Spleen (tissue), 11 donors: ENCODE results near the gene WDR20. TPM values are rescaled to one million over a fixed set of nuclear protein-coding genes. Genes with fewer than 3 reads are reported as not detected.

Experiments used
- DNase-seq: peaks from one replicate; pipeline ENCODE4 v3.0.0-alpha.2; 2020
- H3K27ac ChIP-seq, 8 donors: fragments of 200-600 bp; sonication (generic) in 7 of 8; 1 replicate in 4 of 8; 2 replicates in 4 of 8; pipeline versions ENCODE4 v1.5.0 to v1.8.0; 2016 to 2021; ENCODE audit warnings: inconsistent platforms in 4 of 8, mild to moderate bottlenecking in 4 of 8, moderate library complexity in 1 of 8
- H3K27me3 ChIP-seq, 7 donors: fragments of 200-600 bp; sonication (generic) in 6 of 7; replicated peaks in 1 of 7; 1 replicate in 4 of 7; 2 replicates in 3 of 7; pipeline versions ENCODE4 v1.5.0 to v1.8.0; 2016 to 2021; ENCODE audit warnings: inconsistent platforms in 3 of 7, mild to moderate bottlenecking in 1 of 7
- H3K36me3 ChIP-seq, 6 donors: fragments of 200-600 bp; sonication (generic) in 5 of 6; 1 replicate in 4 of 6; 2 replicates in 2 of 6; pipeline versions ENCODE4 v1.5.0 to v1.8.0; 2016 to 2021; ENCODE audit warnings: inconsistent platforms in 2 of 6
- H3K4me1 ChIP-seq, 6 donors: fragments of 200-600 bp; sonication (generic) in 5 of 6; 1 replicate in 3 of 6; 2 replicates in 3 of 6; pipeline versions ENCODE4 v1.5.0 to v1.8.0; 2016 to 2021; ENCODE audit warnings: inconsistent platforms in 3 of 6
- H3K4me3 ChIP-seq, 8 donors: fragments of 200-600 bp; sonication (generic) in 7 of 8; 1 replicate in 4 of 8; 2 replicates in 4 of 8; pipeline versions ENCODE4 v1.5.0 to v1.8.0; 2016 to 2021; ENCODE audit warnings: inconsistent platforms in 4 of 8, mild to moderate bottlenecking in 4 of 8, moderate library complexity in 2 of 8
- H3K9me3 ChIP-seq, 8 donors: fragments of 200-600 bp; sonication (generic) in 7 of 8; 1 replicate in 4 of 8; 2 replicates in 4 of 8; pipeline versions ENCODE4 v1.5.0 to v1.8.0; 2016 to 2021; ENCODE audit warnings: inconsistent platforms in 4 of 8
- POLR2A ChIP-seq, 3 donors: fragments of 450-650 bp; IDR thresholded peaks; one replicate each; pipeline ENCODE4 v1.5.1; 2017; ENCODE audit warnings: antibody characterized with exemption in 3 of 3, mild to moderate bottlenecking in 1 of 3
- POLR2AphosphoS5 ChIP-seq, 3 donors: sonication (generic); formaldehyde crosslinking; IDR thresholded peaks; one replicate each; pipeline ENCODE4 v1.5.1; 2017; ENCODE audit warnings: antibody characterized with exemption in 3 of 3
- WGBS, 5 donors: extraction: QIAGEN DNeasy Blood & Tissue Kit in 3 of 5; methylation state at CpG; one replicate each; pipeline versions ENCODE4 v1.1.5 to v1.1.7; 2013 to 2018; 5-methylcytosine and 5-hydroxymethylcytosine counted together
- intact Hi-C: fragments of 100-400 bp; cut with DNase I; formaldehyde crosslinking; loops from one replicate; pipeline ENCODE4 v1.15.0; 2023; ENCODE audit warnings: low total_unique reads
- polyA plus RNA-seq, 3 donors: library from polyadenylated mRNA; stranded (reverse); fragments of 200-250 nt; gene quantifications; one replicate each; pipeline ENCODE4 v1.2.1, GENCODE V29; 2013
- total RNA-seq, 7 donors: library from RNA; depleted of rRNA in 3 of 7; stranded (reverse); fragments of >200 nt in 3 of 7; fragmentation: NEBNext Ultra II Directional in 4 of 7; extraction: Animal tissue kit (Norgen Biotek cat#: 25700) in 4 of 7; gene quantifications; one replicate each; pipeline versions ENCODE4 v1.1.0 to v1.2.1, GENCODE V29; 2016 to 2021
- TF ChIP-seq, protein P1 (sequence below), 11 experiments: fragments of 200-600 bp in 7 of 11; fragments of 450-650 bp in 4 of 11; sonication (generic) in 4 of 11; IDR thresholded peaks in 8 of 11; conservative IDR thresholded peaks in 3 of 11; 1 replicate in 7 of 11; 2 replicates in 4 of 11; pipeline versions ENCODE4 v1.4.0 to v1.8.0; 2016 to 2021; ENCODE audit warnings: antibody characterized with exemption in 11 of 11, inconsistent platforms in 4 of 11, mild to moderate bottlenecking in 1 of 11
- donor health status: healthy with polysubstance abuse.
- donor health status: DM: no; HTN: no; CAD: no; lungs with moderate emphysema.
- donor health status: DM: no; HTN: no; CAD: no.
- donor health status: Bipolar disorder and iron deficiency.
- donor health status: healthy.
- donor health status: DM: no; HTN: no; CAD: no.
- donor health status: DM: yes; HTN: yes; CAD: no.

The WDR20 gene
- total and polyA plus RNA-seq, 10 donors, result 8.7 to 40.8 (median 28.2) TPM

DNA sequence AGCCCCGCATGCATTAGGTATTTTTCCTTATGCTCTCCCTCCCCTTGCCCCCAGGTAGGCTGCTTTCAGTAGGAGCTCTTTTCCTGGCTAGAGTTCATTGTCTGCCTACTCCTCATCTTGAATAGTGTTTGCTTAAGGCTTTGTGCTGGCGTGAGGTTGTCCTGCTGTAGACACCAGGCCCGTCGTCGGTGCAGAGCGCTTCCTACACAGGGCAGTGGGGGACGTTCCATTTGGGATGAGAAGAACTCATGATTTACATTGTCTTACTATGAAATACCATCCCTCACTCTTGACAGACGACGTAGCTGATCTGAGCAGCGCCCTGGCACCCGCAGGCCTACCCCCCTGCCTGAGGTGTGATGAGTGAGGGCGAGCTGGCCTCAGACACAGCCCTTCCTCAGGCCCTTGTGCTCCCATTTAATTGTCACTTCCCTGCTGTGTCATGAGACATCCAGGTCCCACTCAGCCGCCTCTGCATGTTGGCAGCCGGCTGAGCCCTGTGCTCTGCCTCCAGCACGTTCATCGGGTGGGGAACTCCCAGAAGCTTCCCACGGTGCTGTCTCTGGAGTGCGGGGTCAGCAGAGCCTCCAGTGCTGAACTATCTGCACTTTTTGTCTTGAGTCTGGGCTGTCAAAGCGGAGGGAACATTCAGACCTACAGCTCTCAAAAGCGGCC is 76.0 kb downstream of the WDR20 start:
- Histone ChIP-seq H3K4me3 (no peak overlapping the region), H3K4me1 (peaks cover 0 to 37% (median 20%) of the 10 kb centered on the region in 6 donors), H3K9me3 (no peaks in the 10 kb centered on the region), H3K36me3 (peaks cover 0 to 80% (median 16%) of the 10 kb centered on the region in 6 donors), H3K27me3 (no peaks in the 10 kb centered on the region), H3K27ac (no peak overlapping the region)
- DNase-seq, result no peak
- 76 to 92% (median 89%) methylated on average over 20 of the region's 20 CpGs for WGBS, 5 donors
- intact Hi-C loops, result no loop called here
- TF ChIP-seq POLR2AphosphoS5 (IDR thresholded peaks at IDR 0.05) (peak in 2 of 3 donors; percentile 20 to 51), POLR2A (IDR thresholded peaks at IDR 0.05) (no peak)

DNA sequence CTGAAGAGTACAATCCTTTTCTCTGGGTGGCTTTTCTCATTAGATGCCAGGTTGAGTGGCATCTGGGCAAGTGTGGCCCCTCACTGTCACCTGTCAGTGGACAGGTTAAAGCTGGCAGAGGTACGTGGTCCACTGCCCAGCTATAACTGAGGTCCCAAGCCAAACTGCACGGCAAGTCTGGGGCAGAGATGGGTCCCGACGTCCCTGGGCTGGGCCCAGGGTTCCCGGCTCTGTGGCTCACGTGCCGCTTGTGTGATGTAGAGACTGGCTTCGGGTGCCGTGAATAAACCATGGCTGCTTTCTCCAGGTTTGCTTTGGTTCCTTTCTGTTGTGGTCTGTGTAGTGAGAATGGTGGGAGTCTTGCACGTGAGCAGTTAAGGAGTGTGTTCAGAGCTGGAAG is 77.7 kb downstream of the WDR20 start:
- DNase-seq, result no peak
- TF ChIP-seq, protein P1, sequence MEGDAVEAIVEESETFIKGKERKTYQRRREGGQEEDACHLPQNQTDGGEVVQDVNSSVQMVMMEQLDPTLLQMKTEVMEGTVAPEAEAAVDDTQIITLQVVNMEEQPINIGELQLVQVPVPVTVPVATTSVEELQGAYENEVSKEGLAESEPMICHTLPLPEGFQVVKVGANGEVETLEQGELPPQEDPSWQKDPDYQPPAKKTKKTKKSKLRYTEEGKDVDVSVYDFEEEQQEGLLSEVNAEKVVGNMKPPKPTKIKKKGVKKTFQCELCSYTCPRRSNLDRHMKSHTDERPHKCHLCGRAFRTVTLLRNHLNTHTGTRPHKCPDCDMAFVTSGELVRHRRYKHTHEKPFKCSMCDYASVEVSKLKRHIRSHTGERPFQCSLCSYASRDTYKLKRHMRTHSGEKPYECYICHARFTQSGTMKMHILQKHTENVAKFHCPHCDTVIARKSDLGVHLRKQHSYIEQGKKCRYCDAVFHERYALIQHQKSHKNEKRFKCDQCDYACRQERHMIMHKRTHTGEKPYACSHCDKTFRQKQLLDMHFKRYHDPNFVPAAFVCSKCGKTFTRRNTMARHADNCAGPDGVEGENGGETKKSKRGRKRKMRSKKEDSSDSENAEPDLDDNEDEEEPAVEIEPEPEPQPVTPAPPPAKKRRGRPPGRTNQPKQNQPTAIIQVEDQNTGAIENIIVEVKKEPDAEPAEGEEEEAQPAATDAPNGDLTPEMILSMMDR (IDR thresholded peaks at IDR 0.05 in 8 of 11, conservative IDR thresholded peaks at IDR 0.05 in 3 of 11), result no peak
- no peak for TF ChIP-seq POLR2AphosphoS5 (IDR thresholded peaks at IDR 0.05)
- no peak for TF ChIP-seq POLR2A (IDR thresholded peaks at IDR 0.05)
- no peak overlapping the region for H3K27ac ChIP-seq
- H3K36me3 ChIP-seq, result peaks cover 0 to 78% (median 9%) of the 10 kb centered on the region in 6 donors
- intact Hi-C loops, result no loop called here
- 95 to 98% (median 96%) methylated on average over 9 to 10 of the region's 10 CpGs for WGBS, 5 donors
- H3K4me3 ChIP-seq, result no peak overlapping the region
- no peaks in the 10 kb centered on the region for H3K9me3 ChIP-seq
- peaks cover 0 to 48% (median 26%) of the 10 kb centered on the region in 6 donors for H3K4me1 ChIP-seq
- H3K27me3 ChIP-seq, result no peaks in the 10 kb centered on the region

DNA sequence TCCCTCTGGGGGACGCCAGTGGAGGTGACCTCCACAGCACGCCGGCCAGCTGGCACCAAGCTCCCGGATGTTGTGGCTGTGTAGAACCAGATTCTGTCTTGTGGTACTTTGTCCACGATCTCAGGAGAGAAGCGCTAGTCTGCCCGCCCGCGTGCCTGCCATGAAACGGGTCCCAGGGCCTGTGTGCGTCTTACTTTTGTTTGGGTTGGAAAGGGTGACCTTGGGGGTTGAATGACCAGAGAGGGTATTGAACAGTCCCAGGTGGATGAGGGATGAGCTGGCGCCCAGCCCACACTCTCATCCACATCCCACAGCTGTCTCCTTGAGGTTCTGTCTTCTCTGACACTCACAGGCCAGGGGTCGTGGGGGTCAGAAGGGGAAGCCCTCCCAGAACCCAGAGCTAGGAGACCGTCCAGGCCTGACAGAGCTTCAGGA is 78.3 kb downstream of the WDR20 start:
- intact Hi-C loops, result no loop called here

DNA sequence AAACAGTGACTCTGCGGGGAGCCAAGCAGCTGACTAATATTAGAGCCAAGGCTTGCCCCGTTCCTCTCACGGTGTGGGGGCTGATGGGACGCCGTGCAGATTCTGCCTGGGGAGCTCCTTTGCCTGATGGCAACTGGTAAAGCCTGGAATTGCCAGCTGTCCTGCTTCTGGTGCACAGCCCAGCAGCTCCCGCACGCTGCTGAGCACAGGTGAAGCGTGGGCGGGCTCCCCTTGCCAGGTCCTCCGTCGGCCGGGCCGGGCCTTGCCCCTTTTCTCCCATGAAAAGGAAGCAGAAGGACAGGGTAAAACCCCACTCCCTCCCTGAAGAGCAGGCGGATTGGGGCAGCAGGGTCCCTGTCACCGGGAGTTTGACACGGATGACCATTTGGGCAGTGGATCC is 79.0 kb downstream of the WDR20 start:
- peaks cover 0 to 78% (median 14%) of the 10 kb centered on the region in 6 donors for H3K36me3 ChIP-seq
- no peak overlapping the region for H3K27ac ChIP-seq
- H3K9me3 ChIP-seq, result no peaks in the 10 kb centered on the region
- intact Hi-C loops, result no loop called here
- WGBS, 5 donors, result 82 to 96% (median 93%) methylated on average over 15 to 16 of the region's 16 CpGs
- TF ChIP-seq POLR2AphosphoS5 (IDR thresholded peaks at IDR 0.05) (no peak), POLR2A (IDR thresholded peaks at IDR 0.05) (no peak)
- TF ChIP-seq, protein P1 (IDR thresholded peaks at IDR 0.05 in 8 of 11, conservative IDR thresholded peaks at IDR 0.05 in 3 of 11), result no peak
- H3K4me3 ChIP-seq, result no peak overlapping the region
- no peaks in the 10 kb centered on the region for H3K27me3 ChIP-seq
- DNase-seq, result no peak
- H3K4me1 ChIP-seq, result peaks cover 0 to 38% (median 23%) of the 10 kb centered on the region in 6 donors

More for the DNA sequence above, 78.3 kb downstream of the WDR20 start:
- Histone ChIP-seq H3K27ac (no peak overlapping the region), H3K4me3 (no peak overlapping the region), H3K9me3 (no peaks in the 10 kb centered on the region), H3K36me3 (peaks cover 0 to 78% (median 11%) of the 10 kb centered on the region in 6 donors), H3K4me1 (peaks cover 0 to 45% (median 26%) of the 10 kb centered on the region in 6 donors), H3K27me3 (no peaks in the 10 kb centered on the region)
- peak in 1 of 3 donors; percentile 16 for TF ChIP-seq POLR2AphosphoS5 (IDR thresholded peaks at IDR 0.05)
- TF ChIP-seq, protein P1 (IDR thresholded peaks at IDR 0.05 in 8 of 11, conservative IDR thresholded peaks at IDR 0.05 in 3 of 11), result no peak
- no peak for TF ChIP-seq POLR2A (IDR thresholded peaks at IDR 0.05)
- WGBS, 5 donors, result 89 to 97% (median 90%) methylated on average over 9 to 14 of the region's 14 CpGs
- no peak for DNase-seq
